ENCODE measurements around the gene MRPS17.
"Not testable (repeated sequence)": the region's sequence is repeated elsewhere in the genome, so short reads cannot be mapped to it uniquely, and the experiment has no call there.

Gene MRPS17

DNA sequence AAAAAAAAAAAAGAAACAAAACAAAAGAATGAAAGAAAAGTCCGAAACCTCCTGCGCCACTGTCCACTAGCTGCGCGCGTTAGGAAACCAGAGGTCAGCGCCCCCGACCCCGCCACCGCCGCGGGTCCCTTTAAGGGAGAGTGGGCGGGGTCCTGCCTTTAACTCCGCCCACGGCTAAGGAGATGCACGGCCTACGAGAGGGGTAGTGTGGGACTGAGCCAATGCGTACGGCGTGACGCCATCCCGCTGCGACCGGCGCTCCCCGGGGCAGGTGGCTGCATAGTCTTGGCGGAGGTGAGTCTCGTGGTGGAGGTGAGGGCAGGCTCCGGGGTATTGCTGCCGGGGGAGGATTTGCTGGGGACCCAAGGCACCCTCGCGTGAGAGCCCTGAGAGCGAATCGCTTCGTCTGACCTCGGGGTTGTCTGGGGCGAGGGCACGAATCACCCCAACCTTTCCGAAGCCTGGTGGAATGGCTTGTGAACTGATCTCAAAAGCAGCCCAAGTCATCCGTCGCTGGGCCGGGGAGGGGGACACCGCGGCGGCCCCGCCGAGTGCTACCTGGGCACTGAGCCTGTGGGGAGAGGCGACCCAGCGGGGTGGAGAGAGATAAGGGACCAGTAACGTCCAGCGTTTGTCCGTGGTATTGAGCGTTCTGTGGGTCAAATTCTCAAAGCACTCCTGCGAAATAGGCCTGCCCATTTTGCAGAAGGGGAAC is at the start of gene MRPS17:
MRPS17 (plus strand) TSS at position 241 of the 715 bp plus-strand sequence. CDS start 1,319 bp downstream, outside the sequence.
- peak; percentile 87 for DNase-seq

DNA sequence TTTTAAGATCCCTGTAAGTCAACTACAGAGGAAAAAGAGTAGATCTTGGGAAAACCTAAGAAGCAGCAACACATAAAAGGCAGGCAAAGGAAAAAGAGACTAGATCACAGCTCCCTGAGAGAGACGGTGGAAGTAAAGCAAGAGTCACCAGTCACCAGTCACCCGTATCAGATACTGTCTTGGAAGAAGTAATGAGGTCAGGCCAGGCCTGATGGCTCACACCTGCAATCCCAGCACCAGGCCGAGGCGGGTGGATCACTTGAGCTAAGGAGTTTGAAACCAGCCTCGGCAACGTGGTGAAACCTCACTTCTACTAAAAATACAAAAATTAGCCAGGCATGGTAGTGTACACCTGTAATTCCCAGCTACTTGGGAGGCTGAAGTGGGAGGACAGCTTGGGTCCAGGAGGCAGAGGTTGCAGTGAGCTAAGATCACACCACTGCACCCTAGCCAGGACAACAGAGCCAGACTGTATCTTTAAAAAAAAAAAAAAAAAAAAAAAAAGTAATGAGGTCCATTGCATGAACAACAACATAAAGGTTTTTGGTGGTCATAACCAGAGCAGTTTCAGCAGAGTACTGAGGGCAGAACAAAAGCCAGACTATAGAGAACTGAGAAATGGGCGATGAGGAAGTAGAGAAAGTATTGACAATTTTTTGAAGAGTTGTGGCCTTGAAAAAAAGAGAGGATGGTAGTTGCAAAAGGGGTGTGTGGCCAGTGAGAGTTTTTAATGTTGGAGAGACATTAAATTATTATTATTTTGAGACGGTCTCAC is 47.5 kb upstream of the MRPS17 start:
- DNase-seq: no peak

DNA sequence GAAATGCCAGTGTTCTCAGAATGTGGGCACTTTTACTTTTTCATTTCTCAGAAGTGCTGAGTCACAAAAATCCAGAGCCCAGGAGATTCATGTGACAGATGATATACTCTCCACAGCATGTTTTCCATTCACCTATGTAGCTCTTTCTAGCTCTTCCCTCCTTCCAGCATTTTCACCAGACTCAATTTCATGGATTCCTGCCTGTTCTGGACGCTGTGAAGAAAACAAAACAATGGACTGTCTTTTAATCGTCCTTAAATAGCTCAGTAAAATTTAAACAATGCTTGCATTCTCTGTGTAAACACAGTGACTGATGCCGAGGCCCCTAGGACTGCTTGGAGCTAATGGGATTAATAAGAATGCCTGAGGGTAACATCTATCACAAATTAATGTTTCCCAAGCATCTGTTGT is 38.9 kb upstream of the MRPS17 start:
- peak; percentile 2 for DNase-seq

GRCh38 chr7:55917771-55918170 is 33.9 kb upstream of the MRPS17 start:
- no peak for DNase-seq

- DNase-seq: no peak
Measured at GRCh38 chr7:55928006-55928767, 23.5 kb upstream of the MRPS17 start.

DNA sequence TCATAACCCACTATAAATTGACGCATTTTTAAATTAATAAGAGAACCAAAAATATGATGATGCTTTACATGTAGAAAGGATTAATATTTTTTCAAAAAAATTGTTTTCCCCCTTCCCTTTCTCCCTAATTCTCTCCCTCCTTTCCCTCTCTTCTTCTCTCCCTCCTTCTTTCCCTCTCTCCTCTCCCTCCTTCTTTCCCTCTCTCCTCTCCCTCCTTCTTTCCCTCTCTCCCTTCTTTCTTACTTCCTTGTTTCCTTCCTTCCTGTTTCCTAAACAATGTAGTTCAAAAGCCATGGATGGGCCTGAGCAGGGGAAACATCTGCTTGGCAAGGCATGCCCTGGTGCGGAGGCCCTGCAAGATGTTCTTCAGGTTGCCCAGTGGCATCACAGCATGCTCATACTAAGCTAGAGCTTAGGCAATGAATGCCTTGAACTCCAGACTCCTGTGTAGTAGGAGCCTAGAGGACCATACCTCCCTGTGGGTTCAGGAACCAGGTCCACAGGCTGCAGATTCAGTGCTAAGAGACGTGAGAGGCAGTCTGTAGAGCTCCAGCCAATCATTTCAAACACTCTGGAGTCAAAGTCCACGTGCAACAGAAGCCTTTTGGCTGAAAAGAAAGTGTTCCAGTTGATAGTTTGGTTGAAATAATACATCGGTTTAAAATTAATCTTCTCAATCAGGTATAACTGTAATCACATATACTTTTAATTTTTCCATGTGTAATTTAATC is 20.1 kb upstream of the MRPS17 start:
- DNase-seq: no peak

GRCh38 chr7:55939514-55940123 is 12.1 kb upstream of the MRPS17 start:
- no peak for DNase-seq

DNA sequence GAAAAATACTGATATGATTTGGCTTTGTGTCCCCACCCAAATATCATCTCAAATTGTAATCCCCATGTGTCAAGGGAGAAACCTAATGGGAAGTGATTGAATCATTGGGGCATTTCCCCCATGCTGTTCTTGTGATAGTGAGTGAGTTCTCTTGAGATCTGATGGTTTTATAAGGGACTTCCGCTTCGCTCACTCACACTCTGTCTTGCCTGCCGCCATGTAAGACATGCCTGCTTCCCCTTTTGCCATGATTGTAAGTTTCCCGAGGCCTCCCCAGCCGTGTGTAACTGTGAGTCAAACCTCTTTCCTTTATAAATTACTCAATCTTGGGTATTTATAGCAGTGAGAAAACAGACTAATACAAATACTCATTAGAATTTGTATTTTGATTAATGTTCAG is 5.1 kb upstream of the MRPS17 start:
- no peak for DNase-seq

DNA sequence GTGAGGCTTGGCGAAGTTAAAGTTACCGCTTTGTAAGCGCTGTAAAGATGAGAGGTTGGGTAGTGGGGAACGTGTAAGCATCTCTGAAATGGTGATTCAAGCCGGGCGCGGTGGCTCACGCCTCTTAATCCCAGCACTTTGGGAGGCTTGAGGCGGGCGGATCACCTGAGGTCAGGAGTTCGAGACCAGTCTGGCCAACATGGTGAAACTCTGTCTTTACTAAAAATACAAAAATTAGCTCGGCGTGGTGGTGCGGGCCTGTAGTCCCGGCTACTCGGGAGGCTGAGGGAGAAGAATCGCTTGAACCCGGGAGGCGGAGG is 635 bp downstream of the MRPS17 start:
- not testable (repeated sequence) for DNase-seq

DNA sequence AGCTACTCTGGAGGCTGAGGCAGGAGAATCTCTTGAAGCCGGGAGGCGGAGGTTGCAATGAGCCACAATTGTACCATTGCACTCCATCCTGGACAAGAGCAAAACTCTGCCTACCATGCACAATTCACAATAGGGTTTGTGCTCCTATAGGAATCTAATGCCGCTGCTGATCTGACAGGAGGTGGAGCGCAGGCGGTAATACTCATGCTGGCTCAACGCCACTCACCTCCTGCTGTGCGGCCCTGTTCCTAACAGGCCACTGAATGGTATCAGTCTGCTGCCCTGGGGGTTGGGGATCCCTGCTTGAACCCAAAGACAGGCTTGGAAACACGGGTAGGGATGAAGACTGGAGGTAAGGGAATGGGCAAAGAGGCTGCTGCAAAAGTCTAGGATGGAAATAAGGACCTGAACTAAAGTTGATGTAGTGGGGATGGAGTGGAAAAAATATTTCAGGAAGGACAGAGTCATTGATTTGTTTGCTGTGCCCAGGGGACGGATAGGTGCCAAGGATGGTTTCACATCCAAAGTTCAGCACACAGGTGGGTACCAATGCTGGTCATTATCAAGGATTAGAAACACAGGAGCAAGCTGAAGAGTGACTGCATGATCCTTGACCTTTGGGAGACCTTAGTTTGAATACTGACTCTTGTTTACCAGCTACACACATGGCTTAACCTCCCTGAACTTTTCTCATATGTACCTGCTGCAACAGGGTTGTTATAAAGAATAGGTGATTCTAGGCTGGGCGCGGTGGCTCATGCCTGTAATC is 2.2 kb downstream of the MRPS17 start:
- DNase-seq: no peak

DNA sequence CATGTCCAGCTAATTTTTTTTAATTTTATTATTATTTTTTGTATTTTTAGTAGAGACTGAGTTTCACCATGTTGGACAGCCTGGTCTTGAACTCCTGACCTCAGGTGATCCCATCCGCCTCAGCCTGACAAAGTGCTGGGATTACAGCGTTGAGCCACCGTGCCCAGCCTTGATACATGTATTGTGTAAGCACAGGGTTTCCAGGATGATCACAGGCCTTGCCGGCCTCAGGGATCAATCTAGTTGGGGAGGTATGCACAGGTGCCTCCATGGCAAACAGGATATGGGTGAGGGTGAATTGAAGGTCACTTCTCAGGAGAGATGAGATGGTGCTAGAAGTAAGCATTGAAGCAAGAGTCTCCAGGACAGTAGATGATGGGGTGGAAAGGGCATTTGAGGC is 5.5 kb downstream of the MRPS17 start:
- DNase-seq: no peak

GRCh38 chr7:55962014-55962413 is 10.3 kb downstream of the MRPS17 start:
- DNase-seq: peak; percentile 4

DNA sequence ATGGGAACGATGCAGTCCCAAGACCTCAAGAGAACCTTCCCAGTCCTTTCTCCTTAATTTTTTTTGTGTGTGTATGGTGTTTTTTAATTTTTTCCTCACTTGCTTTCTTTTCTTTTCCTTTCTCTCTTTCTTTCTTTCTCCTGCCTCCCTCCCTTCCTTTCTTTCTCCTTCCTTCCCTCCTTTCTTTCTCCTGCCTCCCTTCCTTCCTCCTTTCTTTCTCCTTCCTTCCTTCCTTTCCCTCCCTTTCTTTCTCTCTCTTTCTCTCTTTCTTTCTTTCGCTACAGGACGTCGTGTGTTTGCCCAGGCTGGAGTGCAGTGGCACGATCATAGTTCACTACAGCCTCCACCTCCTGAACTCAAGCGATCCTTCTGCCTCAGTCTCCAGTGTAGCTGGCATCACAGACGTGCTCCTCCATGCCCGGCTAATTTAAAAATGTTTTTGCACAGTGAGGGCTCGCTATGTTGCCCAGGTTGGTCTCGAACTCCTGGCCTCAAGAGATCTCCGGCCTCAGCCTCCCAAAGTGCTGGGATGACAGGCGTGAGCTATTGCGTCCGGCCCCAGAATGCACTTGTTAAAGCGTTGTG is 12.0 kb downstream of the MRPS17 start:
- DNase-seq: no peak

- peak; percentile 69 for DNase-seq
Measured at GRCh38 chr7:55964261-55965099, 12.8 kb downstream of the MRPS17 start, which contains the start of gene NIPSNAP2. Gene NIPSNAP2 (plus strand): TSS chr7:55964585. CDS start chr7:55964610, 25 bp downstream.

DNA sequence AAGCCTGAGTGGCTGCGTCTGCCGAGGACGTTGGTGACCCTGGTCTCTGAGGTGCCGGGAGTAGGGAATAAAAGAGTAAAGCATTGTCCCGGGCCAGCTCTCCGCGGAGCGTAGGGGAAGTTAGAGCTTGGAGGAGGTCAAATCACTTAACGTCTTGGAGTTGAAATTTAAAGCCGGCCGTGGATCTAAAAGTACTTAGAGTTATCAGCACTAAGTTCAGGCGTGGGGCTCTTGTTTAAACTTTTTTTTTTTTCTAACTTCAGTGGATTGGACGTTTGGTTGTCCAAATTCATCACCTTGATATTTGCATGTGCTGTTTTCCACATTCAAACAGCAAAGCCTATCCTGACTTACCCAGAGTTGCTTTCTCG is 13.4 kb downstream of the MRPS17 start:
- DNase-seq: no peak

- DNase-seq: no peak
Measured at GRCh38 chr7:55965805-55966421, 14.2 kb downstream of the MRPS17 start.

GRCh38 chr7:55966851-55967250 is 15.2 kb downstream of the MRPS17 start:
- no peak for DNase-seq

DNA sequence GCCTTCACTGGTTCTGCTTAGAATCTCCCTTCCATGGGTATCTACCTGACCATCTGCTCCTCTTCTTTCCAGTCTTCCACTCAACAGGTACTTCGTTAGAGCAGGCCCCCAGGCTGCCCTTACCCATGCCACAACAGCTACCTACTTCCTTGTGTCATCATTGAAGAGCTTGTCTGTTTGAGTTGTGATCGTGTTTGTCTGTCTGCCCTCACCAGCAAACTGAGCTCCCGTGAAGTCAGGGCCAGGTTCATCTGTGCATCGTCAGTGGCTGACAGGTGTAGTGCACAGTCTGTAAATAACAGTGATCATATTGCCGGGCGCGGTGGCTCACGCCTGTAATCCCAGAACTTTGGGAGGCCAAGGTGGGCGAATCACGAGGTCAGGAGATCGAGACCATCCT is 17.7 kb downstream of the MRPS17 start:
- peak; percentile 0 for DNase-seq

DNA sequence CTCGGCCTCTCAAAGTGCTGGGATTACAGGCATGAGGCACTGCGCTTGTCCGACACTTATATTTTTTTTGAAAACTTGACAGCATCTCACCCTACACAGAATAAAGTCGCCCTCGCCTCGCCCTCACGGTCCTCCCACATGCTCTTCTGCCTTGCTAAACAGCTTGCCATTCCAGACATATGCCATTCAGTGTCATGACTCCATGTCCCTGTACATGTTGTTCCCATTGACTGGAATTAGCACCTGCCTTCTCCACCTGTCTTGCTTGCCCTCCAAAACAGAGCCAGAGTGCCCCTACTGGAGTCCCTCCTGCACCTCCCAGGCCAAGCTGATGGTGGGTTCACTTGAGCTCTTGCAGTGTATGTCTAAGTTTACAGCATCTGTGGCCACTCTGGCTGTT is 18.9 kb downstream of the MRPS17 start:
- DNase-seq: no peak

DNA sequence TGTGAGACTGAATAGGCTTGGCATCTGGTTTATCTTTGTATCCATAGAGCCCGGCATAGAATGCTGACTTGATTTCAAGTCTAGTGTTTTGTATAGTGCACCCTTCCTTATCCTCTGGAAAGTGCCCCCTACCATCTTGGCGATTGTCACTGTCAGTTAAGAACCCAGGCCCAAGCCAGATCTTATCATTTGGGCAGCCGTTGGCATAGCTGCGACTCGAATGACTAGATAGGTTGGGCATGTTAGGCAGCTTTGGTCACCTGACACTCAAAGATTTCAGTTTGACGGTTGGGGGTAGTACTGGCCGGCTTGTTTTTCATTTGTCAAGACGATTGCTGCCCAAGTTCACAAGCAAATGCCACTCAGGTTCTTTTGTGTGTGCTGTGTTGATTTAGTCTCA is 19.3 kb downstream of the MRPS17 start:
- peak; percentile 58 for DNase-seq

All from OCI-M1 (cell line).